GM21576 (cell line): ENCODE data around the gene WNT9A.
"Not testable (repeated sequence)": the region's sequence is repeated elsewhere in the genome, so short reads cannot be mapped to it uniquely, and the experiment has no call there.

Source experiments
- ATAC-seq: cut with Tn5 transposase; IDR thresholded peaks from one replicate; pipeline ENCODE4 v1.9.1; 2021; ENCODE audit warnings: mild to moderate bottlenecking, moderate library complexity; ENCODE audit not compliant: unreplicated experiment

Gene WNT9A, protein sequence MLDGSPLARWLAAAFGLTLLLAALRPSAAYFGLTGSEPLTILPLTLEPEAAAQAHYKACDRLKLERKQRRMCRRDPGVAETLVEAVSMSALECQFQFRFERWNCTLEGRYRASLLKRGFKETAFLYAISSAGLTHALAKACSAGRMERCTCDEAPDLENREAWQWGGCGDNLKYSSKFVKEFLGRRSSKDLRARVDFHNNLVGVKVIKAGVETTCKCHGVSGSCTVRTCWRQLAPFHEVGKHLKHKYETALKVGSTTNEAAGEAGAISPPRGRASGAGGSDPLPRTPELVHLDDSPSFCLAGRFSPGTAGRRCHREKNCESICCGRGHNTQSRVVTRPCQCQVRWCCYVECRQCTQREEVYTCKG

GRCh38 chr1:227947676-227948492 lies at the start of gene WNT9A:
WNT9A (minus strand) TSS chr1:227947932; CDS start chr1:227947887, 45 bp downstream.
- no peak for ATAC-seq

DNA sequence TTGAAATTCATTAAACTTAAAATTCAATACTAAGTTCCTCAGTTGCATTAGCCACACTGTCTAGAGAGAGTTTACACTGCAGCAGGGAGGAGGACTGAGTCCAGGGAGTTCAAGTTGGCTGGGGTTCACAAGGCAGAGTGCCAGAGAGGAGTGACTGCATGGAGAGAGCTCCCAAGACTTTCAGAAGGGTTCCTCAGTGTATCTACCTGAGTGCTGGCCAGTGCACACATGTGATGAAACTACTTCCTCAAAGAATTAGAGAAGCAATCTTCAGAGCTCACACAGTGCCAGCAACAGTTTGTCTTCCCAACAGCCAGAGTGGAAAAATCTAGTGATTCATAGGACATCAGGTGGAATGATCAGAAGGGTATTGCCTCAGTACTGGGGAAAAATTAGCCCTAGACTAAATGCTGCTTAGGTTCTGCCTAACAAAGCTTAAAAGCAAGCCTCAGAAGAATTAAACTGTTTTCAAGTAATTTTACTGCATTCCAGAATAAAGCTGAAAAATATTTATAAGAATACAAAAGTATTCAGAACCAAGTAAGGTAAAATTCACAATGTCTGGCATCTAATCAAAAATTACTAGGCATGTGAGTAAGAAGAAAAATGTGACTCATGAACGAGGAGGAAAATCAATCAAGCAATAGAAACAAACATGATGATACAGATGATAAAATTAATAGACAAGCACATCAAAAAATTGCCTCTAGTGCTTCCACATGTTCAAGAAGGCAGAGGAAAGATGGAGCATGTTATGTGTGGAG lies 48.6 kb upstream of the WNT9A start:
- no peak for ATAC-seq

DNA sequence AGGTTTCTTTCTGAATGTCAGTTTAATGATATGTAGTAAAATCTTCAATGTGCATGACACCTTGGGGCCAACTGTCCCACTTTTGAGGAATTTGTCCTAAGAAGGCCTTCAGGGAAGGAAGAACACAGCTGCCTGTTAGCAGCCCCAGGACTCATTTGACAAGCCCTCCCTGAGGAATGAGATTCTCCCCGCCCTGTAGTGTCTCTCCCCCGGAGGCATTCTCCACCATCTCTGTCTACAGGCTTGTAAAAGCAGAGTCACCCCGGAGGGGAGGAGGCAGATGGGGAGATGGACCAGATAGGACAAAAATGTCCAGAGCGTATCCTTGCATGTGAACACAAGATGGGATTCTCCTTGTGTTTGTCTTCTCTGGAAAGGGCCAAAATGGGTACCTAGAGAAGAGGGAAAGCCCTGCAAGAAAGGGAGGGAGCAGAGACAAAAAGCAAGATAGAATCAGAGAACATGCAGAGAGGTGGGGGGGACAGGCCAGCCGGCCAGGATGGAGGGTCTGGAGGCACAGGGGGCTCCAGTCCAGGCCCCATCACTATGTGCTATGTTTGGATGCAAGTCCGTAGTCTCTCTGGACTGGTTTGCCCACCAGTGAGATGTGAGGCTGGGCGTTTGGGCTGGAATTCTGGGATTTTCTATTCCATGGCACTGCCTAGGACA lies 47.0 kb upstream of the WNT9A start:
- ATAC-seq, result no peak

- no peak for ATAC-seq
Measured at GRCh38 chr1:227987181-227987580, 39.4 kb upstream of the WNT9A start.

DNA sequence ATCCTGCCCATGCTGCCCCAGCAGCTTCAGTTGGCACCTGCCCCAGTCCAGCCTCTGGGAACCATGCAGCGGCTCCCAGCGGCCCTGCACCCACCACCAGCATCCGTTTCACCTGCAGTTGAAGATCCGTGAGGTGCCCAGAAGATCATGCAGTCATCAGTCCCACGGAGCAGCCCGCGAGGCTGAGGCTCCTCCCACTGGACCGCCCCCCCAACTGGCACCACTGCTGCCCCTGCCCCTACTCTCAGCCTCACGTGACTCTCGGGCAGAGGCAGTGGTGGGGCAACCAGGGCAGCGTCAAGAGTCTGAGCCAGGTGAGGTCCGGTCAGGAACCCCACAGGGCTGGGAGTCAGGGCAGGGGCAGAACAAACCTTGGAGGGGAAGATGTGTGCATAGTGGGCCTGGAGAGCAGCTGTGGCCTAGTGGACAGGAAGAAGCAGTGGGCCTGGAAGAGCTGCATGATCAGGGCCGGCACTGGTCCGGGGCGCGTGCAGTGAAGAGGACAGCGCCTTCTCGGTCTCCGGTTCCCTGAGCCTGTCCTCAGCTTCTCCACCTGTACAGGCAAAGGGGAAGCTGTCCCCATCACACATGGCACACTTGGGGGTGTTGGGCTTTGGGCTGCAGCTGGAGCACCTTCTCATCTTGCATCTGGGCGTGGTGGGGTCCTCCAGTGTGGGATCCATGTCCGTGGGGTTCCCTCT lies 28.0 kb upstream of the WNT9A start:
- ATAC-seq, result not testable (repeated sequence)

- ATAC-seq, result not testable (repeated sequence)
Measured at GRCh38 chr1:227973724-227974288, 26.1 kb upstream of the WNT9A start.

- ATAC-seq, result not testable (repeated sequence)
Measured at GRCh38 chr1:227972843-227973374, 25.2 kb upstream of the WNT9A start.

- not testable (repeated sequence) for ATAC-seq
Measured at GRCh38 chr1:227972283-227972679, 24.5 kb upstream of the WNT9A start.

GRCh38 chr1:227971643-227972282 lies 24.0 kb upstream of the WNT9A start:
- not testable (repeated sequence) for ATAC-seq

DNA sequence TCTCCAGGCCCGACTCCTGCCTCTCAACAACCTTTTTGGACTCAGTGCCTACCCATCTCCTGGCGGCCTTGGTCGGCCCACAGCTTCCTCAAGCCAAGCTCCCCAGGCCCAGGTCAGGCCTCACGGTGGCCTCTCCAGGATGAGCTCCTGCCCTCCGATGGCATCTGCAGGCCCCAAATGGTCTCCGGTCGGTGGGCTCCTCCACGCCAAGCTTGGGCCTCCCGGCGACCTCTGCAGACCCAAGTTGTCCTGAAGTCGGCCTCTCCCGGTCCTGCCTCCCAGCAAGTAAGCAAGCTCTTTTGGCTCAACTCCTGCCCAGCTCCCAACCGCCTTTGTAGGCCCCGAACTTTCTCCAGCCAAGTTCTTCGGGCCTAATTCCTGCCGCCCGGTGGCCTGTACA lies 23.5 kb upstream of the WNT9A start:
- not testable (repeated sequence) for ATAC-seq

DNA sequence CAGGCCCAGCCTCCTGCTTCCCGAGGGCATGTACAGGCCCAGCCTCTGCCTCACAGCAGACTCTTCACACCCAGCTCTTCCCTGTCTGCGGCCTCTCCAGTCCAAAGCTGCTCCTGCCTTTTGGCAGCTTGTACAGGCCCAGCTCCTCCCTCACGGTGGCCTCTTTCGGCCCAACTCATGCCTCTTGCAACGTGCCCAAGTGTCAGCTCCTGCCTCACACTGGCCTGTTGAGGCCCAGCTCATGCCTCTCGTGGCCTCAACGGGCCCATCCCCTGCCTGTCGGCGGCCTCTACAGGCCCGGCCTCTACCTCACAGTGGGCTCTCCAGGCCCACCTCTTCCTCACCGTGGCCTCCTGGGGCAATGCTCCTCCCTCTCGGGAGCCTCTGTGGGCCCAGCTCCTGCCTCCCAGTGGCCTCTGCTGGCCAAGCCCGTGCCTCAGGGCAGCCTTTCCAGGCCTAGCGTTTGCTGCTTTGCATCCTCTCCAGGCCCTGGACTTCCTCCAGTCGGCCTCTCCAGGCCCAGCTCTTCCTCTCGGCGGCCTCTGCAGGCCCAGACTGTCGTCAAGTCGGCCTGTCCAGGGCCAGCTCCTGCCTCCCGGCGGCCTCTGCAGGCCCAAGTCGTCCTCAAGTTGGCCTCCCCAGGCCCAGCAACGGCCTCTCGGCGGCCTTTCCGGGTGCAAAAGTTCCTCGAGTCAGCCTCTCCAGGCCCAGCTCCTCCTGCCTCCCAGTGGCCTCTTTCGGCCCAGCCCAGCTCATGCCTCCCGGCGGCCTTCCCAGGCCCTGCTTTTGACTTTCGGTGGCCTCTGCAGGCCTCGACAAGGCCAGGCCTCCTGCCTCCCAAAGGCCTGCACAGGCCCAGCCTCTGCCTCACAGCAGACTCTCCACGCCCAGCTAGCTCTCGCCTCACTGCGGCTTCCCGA lies 22.6 kb upstream of the WNT9A start:
- ATAC-seq, result not testable (repeated sequence)

DNA sequence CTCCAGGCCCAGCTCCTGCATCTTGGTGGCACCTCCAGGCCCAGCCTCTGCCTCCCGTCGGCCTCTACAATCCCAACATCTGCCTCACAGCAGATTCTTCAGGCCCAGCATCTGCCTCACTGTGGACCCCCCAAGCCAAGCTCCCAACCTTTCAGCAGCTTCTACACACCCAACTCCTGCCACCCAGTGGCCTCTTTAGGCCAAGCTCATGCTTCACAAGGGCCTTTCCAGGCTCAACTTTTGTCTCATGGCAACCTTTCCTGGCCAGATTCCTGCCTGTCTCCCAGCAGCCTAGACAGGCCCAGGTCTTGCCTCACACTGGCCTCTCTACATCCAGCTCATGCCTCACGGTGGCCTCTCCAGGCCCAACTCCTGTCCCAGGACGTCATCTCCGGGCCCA lies 20.1 kb upstream of the WNT9A start:
- not testable (repeated sequence) for ATAC-seq

DNA sequence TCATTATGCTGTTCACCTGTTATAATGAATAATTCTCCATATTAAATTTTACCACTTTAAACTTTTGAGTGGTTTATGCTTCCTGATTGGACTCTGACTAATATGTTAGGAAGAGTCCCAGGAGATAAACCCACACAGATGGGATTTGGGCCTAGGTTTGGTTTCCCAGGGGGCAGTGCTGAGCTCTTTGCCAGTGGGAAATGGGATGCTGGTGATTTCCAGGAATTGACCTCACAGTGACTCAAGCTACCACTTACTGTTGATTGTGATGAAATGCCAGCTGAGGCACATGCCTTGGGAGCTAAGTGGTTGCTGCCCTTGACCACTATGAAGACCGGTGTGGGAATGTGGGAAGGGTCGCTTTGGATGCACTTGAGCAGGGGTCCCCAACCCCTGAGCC lies 19.0 kb upstream of the WNT9A start:
- ATAC-seq, result not testable (repeated sequence)

GRCh38 chr1:227961651-227962466 lies 14.1 kb upstream of the WNT9A start:
- ATAC-seq, result no peak

GRCh38 chr1:227959325-227959860 lies 11.7 kb upstream of the WNT9A start:
- no peak for ATAC-seq

DNA sequence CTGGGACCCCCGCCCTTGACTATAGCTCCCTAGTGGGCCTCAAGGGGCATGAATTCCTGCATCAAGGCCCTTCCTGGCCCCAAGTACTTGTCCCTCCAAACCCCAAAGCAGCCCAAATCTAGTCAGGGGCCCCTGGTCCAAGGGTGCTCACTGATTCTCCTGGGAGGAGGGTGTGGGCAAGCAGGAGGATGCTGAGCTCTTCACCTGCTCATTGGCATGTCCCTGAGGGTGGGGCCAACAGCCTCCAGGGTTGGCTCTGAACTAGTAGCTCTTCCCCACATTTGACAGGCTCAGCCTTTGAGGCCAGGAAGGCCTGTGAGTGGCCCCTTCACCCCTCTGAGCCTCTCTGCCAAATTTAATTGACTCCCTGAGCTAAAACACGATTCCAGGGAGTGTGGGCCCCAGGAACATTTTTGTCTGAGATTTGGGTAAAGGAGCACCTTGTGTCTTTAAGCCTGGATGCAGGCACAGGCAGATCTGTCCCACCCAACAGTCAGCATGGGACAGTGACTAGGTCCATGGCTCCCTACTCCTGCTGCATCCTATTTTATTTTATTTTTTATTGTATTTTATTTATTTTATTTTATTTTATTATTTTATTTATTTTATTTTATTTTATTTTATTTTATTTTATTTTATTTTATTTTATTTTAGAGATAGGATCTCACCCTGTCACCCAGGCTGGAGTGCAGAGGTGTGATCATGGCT lies 11.0 kb upstream of the WNT9A start:
- ATAC-seq, result no peak
